Raji (cell line): ENCODE results near the gene ALX4.

Experiments used
- POLR2A ChIP-seq: IDR thresholded peaks from 2 replicates; pipeline ENCODE4 v1.6.1; 2011; ENCODE audit warnings: low read depth, low read length, control low read depth; ENCODE audit not compliant: insufficient read depth

The ALX4 gene

DNA sequence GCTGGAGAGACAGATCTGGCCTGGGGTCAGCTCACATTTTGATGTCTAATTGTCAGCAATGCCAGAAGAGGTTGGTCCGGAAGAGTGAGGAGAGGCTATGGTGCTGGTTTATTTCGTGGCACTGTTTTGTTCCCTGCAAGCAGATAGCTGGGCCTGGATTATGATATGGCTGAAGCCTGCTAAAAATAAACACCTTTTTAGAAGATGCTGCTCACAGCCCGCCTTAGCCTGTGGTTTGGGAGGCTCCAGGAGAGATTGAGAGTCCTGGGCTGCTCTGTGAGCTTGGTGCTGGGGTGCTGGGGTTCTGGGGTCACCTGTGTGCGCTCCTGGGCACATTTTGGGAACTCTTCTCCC is 29.6 kb upstream of the ALX4 start:
- TF ChIP-seq POLR2A = no peak

DNA sequence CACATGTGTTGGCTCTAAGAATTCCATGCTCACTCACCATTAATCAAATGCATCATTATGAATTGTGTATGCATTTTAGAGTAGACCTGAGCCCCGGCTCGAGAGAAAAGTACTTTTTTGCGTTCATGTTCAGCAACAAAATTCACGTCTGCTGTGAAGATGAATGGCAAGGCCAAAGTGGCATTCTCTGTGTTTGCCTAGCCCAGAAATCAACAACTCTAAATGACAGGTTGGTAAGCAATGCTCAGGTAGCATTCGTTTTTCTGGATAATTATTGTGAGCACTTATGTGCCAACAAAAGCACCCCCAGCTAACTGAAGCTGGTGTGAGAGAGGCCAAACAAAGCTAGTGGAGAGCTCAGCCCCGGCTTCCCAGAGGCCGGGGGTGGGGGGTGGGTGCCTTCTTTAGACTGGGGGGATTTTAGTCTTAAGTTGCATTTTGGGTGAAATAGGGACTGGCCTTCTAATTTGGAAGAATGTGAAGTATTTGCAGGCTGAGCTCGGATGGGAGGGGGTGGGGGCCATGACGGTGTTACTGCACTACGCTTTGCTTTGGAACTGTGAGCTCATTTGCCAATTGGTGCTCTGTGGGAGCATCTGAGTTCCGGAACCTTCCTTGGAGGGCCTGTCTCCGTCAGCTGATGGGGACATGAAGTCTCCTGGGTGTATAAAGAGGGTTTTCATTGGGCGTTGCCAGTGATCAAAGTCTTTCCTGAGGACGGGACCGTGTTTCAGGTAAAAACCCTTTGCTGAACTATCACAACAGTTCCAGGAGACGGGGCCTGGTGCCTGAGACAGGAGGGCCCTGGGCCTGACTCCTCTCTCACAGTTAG is 29.0 kb upstream of the ALX4 start:
- no peak for TF ChIP-seq POLR2A

DNA sequence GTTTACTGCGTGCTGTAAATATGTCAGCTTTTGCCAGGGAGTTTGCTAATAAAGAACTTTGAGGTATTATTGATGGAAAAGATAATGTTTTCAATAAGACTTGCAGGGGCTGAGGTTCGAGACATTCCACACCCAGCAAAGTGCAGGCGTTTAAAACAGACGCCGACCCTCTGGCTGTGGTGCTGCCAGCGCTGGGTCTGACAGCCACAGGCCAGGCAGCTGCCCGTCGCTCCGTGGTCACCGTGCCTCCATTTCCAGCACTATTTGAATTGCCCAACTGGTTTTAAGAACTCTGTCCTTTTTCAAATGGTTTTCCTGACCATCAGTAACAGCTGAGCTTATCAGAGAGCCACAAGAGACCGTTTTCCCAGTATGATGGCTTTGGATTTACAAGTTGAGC is 28.1 kb upstream of the ALX4 start:
- no peak for TF ChIP-seq POLR2A

DNA sequence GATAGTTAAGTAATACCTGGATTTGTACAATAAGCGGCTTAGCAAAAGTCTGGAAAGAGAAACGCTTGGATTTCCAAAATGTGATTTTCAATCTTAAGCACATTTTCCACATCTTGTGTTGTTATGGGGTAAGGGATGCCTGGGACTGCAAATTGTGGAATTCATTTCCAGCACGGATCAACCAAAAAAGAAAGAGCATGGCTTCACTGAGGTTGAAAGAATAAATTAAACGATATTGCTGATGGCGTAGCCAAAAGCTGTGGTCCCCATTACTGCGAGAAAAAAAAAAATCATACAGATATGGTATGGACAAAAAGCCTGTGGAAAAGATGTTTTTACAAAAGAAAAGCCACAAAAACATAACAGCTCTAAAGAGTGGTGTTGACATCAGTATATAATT is 26.0 kb upstream of the ALX4 start:
- no peak for TF ChIP-seq POLR2A

DNA sequence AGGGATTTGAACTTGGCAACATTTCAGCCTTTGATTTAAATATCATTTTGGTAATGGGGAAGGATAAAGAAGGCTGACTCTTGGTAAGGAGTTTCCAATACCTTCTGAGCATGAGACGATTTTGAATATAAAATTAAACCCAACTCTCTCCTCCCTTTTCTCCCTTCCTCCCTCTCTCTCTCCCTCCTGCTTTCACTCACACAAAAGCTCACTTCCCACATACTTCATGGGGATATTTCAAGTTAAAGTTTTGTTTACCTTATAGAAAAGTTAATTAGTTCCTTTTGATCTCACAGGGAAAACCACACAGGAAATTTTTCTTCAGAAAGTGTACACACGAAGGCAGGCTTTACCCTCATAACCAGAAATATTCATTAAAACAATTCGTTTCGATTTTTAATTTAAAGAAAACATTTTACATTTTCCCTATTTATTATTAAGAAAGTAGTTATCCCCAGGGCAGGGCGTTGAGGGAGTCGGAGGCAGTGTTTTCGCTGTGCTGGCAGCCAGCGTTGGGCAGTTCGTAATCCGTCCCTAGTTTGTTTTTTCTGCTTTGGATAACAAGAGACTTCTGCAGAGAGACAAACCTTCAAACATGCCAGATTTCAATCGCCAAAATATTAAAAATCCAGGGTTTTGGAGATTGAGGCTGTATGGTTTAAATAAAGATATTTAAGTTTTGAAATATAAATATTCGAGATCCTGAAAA is 25.3 kb upstream of the ALX4 start:
- no peak for TF ChIP-seq POLR2A

DNA sequence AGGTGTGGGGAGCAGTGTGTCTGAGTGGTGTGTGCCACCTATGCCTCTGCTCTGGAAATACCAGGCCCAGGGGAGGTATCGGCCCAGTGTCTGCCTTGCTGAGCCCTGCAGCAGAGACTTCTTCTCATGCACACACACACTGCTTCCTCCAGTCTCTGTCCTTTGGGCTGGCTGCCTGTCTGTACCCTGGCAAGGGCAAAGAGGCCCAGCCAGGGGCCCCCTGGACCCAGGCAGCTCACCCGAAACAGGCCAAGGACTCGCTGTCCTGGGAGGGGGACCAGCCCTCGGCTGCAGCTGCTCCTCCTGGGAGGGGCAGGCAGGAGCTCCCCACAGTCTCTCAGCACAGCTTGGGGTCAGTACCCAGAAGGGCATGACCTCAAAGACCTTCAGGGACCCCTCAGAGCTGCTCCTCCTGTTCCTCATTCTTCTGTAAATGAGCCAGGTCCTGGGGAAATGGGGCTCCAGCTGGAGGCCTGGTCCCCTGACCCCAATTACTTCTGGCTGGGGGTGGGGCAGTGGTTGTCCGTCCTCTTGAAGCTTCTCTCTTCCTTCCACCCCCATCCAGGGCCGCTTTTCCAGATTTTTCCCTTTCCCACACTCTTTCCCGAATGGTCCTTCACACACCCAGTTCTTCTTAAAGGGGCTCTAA is 24.5 kb upstream of the ALX4 start:
- no peak for TF ChIP-seq POLR2A

DNA sequence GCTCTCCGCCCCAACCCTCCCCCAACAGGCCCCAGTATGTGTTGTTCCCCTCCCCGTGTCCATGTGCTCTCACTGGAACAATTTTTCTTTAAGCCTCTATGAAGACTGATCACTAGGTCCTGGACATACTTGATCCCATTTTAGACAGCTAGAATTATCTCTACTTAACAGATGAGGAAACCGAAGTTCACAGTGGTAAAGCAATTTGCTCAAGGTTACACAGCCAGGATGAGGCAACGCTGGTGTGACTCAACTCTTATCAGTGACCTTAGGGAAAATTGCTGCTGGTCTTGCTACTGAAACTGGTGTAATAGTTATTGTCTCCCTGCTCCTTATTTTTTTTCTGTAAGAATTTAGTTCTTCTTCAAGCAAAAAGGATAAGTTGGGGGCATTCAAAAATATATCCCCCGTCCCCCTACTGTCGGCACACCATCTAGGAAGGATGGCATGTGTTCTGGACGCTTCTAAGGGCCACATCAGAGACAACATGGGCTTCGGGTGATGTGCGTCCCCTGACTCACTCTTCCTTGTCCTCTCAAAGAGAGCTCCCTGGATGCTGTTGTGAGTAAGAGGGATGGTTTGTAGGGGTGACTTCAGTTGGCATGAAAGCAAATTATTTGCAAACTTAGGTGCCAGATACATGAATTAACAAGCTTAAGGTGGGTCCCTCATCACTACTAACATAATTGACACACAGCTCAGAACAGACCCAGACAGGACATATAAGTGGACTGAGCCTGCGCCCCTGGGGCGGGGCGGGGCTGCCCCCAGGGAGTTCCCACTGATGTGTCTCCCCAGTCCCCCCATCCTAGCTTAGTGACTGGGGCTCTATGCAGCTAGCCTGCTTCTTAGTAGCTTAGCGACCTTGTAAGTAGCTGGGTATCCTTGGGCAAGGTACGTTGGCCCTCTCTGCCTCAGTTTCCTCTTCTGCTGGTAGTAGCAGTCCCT is 23.6 kb upstream of the ALX4 start:
- no peak for TF ChIP-seq POLR2A

DNA sequence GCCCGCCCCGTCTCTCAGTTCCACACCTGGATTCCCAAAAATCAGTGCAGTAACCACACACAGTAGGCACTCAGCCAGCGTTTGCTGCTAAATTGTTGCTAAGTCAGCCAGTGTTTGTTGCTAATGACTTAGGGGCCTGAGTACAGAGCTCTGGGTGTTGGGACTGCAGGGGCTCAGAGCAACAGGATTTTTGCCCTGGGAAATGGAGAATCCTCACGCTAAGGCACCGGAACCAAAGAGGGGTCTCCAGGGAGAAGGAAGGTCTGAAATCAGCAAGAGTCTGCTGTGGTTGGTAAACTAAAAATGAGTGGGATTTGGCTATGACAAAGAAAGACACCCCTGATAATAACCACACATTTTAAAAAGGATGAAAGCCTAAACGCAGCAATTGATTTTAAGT is 22.7 kb upstream of the ALX4 start:
- no peak for TF ChIP-seq POLR2A

DNA sequence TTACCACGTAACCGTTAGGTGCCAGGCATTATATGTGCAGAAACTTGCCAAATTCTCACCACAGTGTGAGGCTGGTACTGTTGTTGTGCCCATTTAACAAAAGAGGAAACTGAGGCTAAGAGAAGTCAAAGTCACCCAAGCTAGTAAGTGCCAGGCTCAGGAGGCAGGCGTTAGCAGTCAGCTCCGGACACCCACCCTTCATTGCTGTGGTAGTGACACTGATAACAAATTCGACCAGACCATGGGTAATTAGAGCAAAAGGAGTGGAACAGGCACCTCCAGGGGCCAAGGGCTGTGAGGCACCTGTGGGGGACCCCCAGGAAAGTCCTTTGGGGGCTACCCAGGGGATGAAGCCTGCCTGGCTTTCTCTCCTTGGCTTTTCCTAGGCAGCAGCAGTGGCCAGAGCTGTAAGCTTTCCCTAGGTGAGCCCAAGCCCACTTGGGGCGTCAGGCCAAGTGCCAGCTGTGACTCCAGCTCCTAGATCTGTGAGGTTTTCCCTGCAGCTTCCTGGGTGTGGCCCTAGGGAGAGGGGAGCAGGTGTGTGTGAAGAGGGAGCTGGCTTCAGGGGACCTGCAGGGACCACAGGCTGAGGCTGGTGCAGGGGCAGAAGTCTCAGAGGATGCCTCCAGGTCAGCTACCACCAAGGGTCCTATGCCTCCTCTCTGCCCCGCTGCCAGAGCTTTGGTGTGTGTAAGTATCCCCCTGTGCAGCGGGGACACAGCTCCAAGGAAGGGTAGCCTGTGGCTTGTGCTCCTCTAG is 19.7 kb upstream of the ALX4 start:
- no peak for TF ChIP-seq POLR2A

DNA sequence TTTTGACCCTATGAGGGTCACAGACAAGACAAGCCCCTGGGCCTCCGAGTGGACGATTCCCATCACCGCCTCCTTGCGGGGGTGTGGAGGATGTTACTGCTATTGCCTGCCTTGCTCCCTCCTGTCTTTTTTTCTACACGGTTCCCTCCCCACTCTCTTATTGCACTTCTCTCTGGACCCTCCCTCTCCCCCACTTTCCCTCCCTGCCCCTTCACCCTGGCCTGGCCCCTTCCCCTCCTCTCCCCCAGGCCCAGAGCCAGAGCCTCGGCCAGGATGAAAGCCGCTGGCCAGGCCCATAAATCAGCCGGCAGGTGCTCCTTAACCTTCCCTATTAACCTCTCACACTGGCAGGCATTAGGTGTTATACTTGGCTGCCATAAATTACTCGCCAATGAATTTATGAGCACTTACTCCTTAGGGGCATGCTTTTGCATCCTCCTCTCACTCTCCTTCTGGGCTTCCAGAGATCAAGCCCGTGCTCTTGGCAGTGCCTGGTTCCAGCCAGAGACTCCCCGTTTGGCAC is 18.3 kb upstream of the ALX4 start:
- no peak for TF ChIP-seq POLR2A

DNA sequence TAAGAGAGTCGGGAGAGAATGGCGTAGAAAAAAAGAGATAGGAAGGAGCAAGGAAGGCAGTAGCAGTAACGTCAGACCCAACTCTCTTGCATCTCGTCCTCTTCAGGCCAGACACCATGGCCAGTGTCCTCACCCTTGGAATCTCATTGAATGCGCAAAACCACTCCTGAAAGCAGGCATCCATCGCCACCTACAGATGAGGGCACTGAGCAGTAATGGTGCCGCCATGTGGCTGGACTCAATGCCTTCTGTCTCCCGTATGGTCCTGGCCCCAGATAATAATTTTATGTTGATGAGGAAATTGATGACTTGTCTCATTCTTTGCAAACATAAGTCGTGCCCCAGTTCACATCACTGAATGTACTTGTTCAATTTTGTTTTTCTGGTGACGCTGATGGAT is 17.8 kb upstream of the ALX4 start:
- no peak for TF ChIP-seq POLR2A

DNA sequence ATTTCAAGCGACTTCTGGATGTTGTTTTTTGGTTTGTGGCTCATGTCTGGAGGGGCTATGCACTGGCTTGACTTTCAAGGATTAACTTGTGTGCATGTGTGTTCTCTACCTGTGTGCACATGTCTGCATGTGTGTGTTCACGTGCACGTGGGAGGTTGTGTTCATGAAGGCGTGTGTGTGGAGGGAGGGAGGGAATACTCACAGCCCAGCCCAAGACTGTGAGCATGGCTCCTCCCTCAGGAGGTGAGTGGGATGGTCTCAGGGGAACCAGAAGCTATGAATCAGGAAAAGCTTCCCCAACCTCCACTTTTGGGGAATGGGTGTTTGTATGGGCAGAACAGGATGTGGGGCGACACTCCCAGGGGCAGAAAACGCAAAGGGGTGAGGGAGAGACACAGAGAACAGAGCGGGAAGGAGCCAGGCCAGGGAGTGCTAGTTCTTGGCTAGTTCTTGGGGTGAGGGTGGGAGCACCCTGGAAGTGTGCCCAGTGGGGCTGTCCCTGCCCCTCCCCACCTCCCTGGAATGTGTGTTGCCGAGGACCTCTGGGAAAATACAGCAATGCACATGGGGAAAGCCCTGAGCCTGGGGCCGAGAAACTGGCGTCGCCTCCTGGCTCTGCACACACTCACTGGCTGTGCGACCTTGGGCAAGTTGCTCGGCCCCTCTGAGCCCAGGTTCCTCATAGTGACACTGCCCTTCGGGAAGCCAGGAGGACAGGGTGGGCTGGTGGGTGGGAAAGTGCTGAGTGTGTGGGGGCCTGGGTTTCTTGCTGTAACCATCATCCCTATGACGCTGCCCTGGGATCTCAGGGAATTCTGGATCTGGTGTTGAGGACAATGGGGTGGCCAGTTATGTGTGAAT is 16.9 kb upstream of the ALX4 start:
- TF ChIP-seq POLR2A = no peak

DNA sequence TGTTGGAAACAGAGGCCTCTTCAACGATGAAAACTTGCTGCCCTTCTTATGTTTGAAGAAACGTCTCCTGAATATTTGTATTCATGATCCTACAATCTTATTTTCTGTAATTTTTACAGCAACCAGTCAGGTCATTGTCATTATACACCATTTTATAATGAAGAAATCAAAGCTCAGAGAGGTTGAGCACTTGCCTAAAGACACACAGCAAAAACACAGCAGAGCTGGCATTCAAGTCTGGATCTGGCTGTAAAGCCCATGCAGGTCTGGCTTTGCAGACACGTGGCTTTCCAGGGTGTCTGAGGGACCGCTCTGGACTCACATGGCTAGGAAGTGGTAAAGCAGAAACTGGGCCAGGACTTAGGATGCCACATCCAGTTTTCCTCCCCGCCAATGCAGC is 15.8 kb upstream of the ALX4 start:
- no peak for TF ChIP-seq POLR2A

DNA sequence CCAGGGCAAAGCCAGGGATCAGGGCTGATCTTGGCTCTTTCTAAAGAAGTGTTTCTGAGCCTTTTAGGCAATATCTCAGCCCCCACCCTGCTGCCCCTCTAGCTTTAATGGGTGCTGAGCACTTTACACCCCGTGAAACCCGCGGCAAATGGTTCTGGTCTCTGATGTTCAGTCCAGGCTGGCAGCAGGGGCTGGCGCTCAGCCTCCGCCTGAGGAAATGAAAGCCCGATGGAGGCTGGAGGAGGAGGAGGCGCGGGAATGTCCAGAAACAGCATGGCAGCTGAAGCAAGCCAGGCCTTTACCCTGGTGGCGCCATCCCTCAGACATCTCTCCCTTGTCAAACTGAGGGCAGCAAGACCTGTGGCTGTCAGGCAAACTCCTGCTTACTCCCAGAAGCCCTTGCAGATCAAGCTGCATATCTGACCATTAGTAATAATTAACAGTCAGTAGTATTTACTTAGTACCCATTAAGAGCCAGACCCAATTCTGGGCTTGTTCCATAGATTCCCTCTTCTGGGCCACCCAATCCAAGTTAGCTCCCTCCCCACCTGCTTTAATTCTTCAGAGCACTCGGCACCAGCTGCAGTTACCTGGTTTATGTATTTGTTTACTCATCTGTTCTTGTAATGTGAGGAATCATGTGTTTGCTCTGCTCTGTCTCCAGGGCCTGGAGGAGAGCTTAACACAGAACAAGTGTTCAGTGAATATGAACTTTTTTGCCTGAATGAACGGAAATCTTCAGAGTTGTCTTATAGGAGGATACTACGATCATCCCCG is 15.0 kb upstream of the ALX4 start:
- no peak for TF ChIP-seq POLR2A
